Esophagus (tissue), 2 donors: ENCODE results near the gene FBLN1. TPM values are rescaled to one million over a fixed set of nuclear protein-coding genes. Genes with fewer than 3 reads are reported as not detected.
"Not testable (repeated sequence)": the region's sequence is repeated elsewhere in the genome, so short reads cannot be mapped to it uniquely, and the experiment has no call there.

Source experiments
- H3K27ac ChIP-seq, 2 donors: one replicate each; pipeline ENCODE4 v1.5.1; 2013; ENCODE audit warnings: low read depth in 2 of 2, mild to moderate bottlenecking in 2 of 2, inconsistent platforms in 1 of 2, low read length in 1 of 2, moderate library complexity in 1 of 2
- H3K27me3 ChIP-seq, 2 donors: one replicate each; pipeline ENCODE4 v1.6.1; 2013; ENCODE audit warnings: low read length in 2 of 2, control low read depth in 1 of 2, mild to moderate bottlenecking in 1 of 2; ENCODE audit not compliant: insufficient read depth in 2 of 2, control insufficient read depth in 1 of 2
- H3K36me3 ChIP-seq, 2 donors: one replicate each; pipeline ENCODE4 v1.6.1; 2013; ENCODE audit warnings: low read length in 1 of 2; ENCODE audit not compliant: control insufficient read depth in 2 of 2, insufficient read depth in 2 of 2
- H3K4me1 ChIP-seq, 2 donors: one replicate each; pipeline ENCODE4 v1.6.1; 2013; ENCODE audit warnings: low read length in 1 of 2; ENCODE audit not compliant: control insufficient read depth in 2 of 2, insufficient read depth in 2 of 2
- H3K4me3 ChIP-seq, 2 donors: one replicate each; pipeline ENCODE4 v1.5.1; 2013; ENCODE audit warnings: low read length in 2 of 2, mild to moderate bottlenecking in 2 of 2, low read depth in 1 of 2, moderate library complexity in 1 of 2
- H3K9me3 ChIP-seq, 2 donors: one replicate each; pipeline ENCODE4 v1.6.1; 2013; ENCODE audit warnings: mild to moderate bottlenecking in 2 of 2, low read depth in 1 of 2, low read length in 1 of 2, moderate library complexity in 1 of 2; ENCODE audit not compliant: control insufficient read depth in 2 of 2, insufficient read depth in 1 of 2
- WGBS, 2 donors: extraction: QIAGEN DNeasy Blood & Tissue Kit; methylation state at CpG; one replicate each; pipeline ENCODE4 v1.1.7; 2013; 5-methylcytosine and 5-hydroxymethylcytosine counted together
- polyA plus RNA-seq, 2 donors: library from polyadenylated mRNA; stranded (reverse); fragments of 200-250 nt; gene quantifications; one replicate each; pipeline ENCODE4 v1.2.3, GENCODE V29; 2013
- donor health status: healthy with polysubstance abuse.
- donor health status: Bipolar disorder and iron deficiency.

The FBLN1 gene
- polyA plus RNA-seq, 2 donors: 18.8 to 50.3 TPM

GRCh38 chr22:45483918-45484499, 18.7 kb upstream of the FBLN1 start:
- Histone ChIP-seq H3K36me3 (no peaks in the 10 kb centered on the region), H3K4me3 (no peak overlapping the region), H3K4me1 (no peaks in the 10 kb centered on the region), H3K27me3 (no peaks in the 10 kb centered on the region), H3K9me3 (no peaks in the 10 kb centered on the region), H3K27ac (no peak overlapping the region)
- 73 to 75% methylated on average over 5 of the region's 5 CpGs for WGBS, 2 donors

GRCh38 chr22:45484742-45485141, 17.9 kb upstream of the FBLN1 start:
- H3K4me3 ChIP-seq: no peak overlapping the region
- WGBS, 2 donors: 65 to 74% methylated on average over 4 of the region's 4 CpGs
- H3K4me1 ChIP-seq: no peaks in the 10 kb centered on the region
- H3K9me3 ChIP-seq: no peaks in the 10 kb centered on the region
- no peaks in the 10 kb centered on the region for H3K36me3 ChIP-seq
- H3K27ac ChIP-seq: no peak overlapping the region
- no peaks in the 10 kb centered on the region for H3K27me3 ChIP-seq

GRCh38 chr22:45485261-45485660, 17.4 kb upstream of the FBLN1 start:
- Histone ChIP-seq H3K27ac (no peak overlapping the region), H3K36me3 (no peaks in the 10 kb centered on the region), H3K4me1 (no peaks in the 10 kb centered on the region), H3K4me3 (no peak overlapping the region), H3K9me3 (no peaks in the 10 kb centered on the region), H3K27me3 (no peaks in the 10 kb centered on the region)
- 85 to 88% methylated on average over 4 of the region's 4 CpGs for WGBS, 2 donors

- Histone ChIP-seq H3K27me3 (no peaks in the 10 kb centered on the region), H3K4me3 (no peak overlapping the region), H3K9me3 (no peaks in the 10 kb centered on the region), H3K27ac (no peak overlapping the region), H3K36me3 (no peaks in the 10 kb centered on the region), H3K4me1 (no peaks in the 10 kb centered on the region)
- WGBS, 2 donors: 83 to 84% methylated on average over 4 of the region's 4 CpGs
Measured at GRCh38 chr22:45488764-45489370, 13.8 kb upstream of the FBLN1 start.

GRCh38 chr22:45490836-45491235, 11.8 kb upstream of the FBLN1 start:
- WGBS, 2 donors: 73 to 78% methylated on average over 3 of the region's 3 CpGs

GRCh38 chr22:45491841-45492240, 10.8 kb upstream of the FBLN1 start:
- H3K9me3 ChIP-seq: no peaks in the 10 kb centered on the region
- H3K27ac ChIP-seq: no peak overlapping the region
- no peaks in the 10 kb centered on the region for H3K36me3 ChIP-seq
- H3K4me3 ChIP-seq: no peak overlapping the region
- WGBS, 2 donors: 83 to 84% methylated on average over 8 of the region's 8 CpGs
- H3K27me3 ChIP-seq: no peaks in the 10 kb centered on the region
- peaks cover 0 to 2% of the 10 kb centered on the region in 2 donors for H3K4me1 ChIP-seq

More at GRCh38 chr22:45490836-45491235, 11.8 kb upstream of the FBLN1 start:
- Histone ChIP-seq H3K4me1 (no peaks in the 10 kb centered on the region), H3K4me3 (no peak overlapping the region), H3K36me3 (no peaks in the 10 kb centered on the region), H3K9me3 (no peaks in the 10 kb centered on the region), H3K27ac (no peak overlapping the region), H3K27me3 (no peaks in the 10 kb centered on the region)

DNA sequence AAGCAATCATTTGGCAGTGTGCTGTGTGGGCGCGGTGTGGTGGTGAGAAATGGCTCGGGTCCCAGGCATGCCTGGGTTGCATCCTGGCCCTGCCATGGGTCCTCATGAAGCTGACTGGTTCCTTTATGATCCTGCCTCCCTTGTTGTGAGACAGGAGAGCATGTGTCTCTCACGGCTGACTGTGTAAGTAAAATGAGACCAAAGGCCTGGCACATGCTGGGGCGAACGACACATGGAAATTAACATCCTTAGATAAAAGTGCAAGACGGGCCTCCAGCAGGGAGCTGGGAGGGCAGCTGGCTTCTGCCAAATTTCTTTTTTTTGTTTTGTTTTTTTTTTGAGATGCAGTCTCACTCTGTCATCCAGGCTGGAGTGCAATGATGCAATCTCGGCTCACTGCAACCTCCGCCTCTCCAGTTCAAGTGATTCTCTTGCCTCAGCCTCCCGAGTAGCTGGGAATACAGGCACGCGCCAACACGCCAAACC, 9.4 kb upstream of the FBLN1 start:
- no peaks in the 10 kb centered on the region for H3K36me3 ChIP-seq
- H3K27ac ChIP-seq: peak overlapping the region; percentile 3 to 47
- H3K4me1 ChIP-seq: peaks cover 0 to 2% of the 10 kb centered on the region in 2 donors
- no peak overlapping the region for H3K4me3 ChIP-seq
- H3K27me3 ChIP-seq: no peaks in the 10 kb centered on the region
- H3K9me3 ChIP-seq: no peaks in the 10 kb centered on the region
- 48 to 54% methylated on average over 13 of the region's 13 CpGs for WGBS, 2 donors

GRCh38 chr22:45494306-45494705, 8.4 kb upstream of the FBLN1 start:
- 82 to 90% methylated on average over 8 of the region's 8 CpGs for WGBS, 2 donors
- not testable (repeated sequence) for H3K27ac ChIP-seq, H3K4me1 ChIP-seq, H3K27me3 ChIP-seq, H3K4me3 ChIP-seq, H3K9me3 ChIP-seq, H3K36me3 ChIP-seq

DNA sequence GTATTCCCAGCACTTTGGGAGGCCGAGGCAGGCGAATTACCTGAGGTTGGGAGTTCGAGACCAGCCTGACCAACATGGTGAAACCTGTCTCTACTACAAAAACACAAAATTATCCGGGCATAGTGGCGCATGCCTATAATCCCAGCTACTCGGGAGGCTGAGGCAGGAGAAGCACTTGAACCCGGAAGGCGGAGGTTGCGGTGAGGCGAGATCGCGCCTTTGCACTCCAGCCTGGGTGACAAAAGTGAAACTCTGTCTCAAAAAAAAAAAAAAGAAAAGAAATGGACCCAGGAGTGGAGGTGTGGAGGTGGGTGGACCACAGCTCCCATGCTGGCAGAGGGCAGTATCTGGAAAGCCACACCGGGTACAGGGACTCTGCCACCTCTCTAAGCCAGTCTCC, 7.1 kb upstream of the FBLN1 start:
- 95% methylated on average over 13 of the region's 13 CpGs for WGBS, 2 donors
- not testable (repeated sequence) for H3K4me1 ChIP-seq, H3K4me3 ChIP-seq, H3K27me3 ChIP-seq, H3K36me3 ChIP-seq, H3K27ac ChIP-seq, H3K9me3 ChIP-seq

DNA sequence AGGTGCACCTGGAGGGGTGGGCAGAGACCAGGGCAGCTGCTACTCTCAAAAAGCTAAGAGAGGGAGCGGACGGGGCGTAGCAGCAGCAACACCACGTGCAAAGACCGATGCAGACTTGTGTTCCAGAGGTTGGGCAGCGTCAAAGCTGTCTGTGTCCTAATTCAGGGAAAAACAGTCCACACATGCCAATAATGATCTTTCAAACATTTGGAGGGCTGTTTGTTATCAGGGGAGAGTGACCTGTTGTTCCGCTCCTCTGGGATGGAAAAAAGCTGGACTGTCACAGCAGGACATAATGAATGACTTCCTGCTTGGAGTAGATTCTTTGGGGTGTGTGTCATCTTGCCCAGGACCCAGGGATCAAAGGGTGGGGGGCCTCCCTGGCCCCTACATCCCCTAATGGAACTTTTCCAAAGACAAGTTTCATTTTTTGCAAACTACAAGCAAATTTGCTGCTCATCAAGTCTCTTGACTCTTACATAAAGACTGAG, 6.2 kb upstream of the FBLN1 start:
- no peak overlapping the region for H3K27ac ChIP-seq
- H3K9me3 ChIP-seq: peaks cover 0 to 2% of the 10 kb centered on the region in 2 donors
- no peaks in the 10 kb centered on the region for H3K27me3 ChIP-seq
- no peak overlapping the region for H3K4me3 ChIP-seq
- WGBS, 2 donors: 55 to 60% methylated on average over 7 of the region's 7 CpGs
- H3K4me1 ChIP-seq: peaks cover 0 to 6% of the 10 kb centered on the region in 2 donors
- H3K36me3 ChIP-seq: no peaks in the 10 kb centered on the region
